ENCODE results near the gene KPNA1. TPM values are rescaled to one million over a fixed set of nuclear protein-coding genes. Genes with fewer than 3 reads are reported as not detected.

Gene KPNA1
- total RNA-seq, 2 donors from 2014 or later, result 40.3 to 89.5 TPM

GRCh38 chr3:122391681-122392446, 122.9 kb downstream of the KPNA1 start:
- ATAC-seq (no peak), DNase-seq (ENCODE audit: low spot score in 2 of 2) (no peak)
- Mint-ChIP-seq H3K27ac (no peak overlapping the region), H3K36me3 (peaks cover 0 to 34% of the 10 kb centered on the region in 2 donors), H3K9me3 (no peaks in the 10 kb centered on the region)

DNA sequence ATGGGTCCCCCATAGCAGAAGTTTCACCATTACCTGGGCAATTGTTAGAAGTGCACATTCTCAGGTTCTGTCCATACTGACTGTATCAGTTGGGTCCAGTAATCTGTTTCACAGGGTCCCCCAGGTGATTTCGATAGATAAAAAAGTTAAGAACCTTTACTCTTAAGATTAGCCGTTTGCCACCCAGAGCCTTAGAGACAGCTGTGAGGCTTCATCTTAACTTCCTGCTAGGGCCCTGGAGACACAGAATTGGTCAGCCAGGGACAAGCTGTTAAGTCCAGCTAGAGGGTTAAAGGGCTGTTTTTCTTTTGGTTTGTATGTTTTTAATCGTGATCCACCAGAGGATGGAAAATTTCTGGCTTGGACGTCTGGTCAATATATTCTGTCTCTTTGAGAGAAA, 124.1 kb downstream of the KPNA1 start:
- DNase-seq (ENCODE audit: low spot score in 2 of 2) (no peak), ATAC-seq (no peak)
- peaks cover 0 to 44% of the 10 kb centered on the region in 2 donors for H3K36me3 Mint-ChIP-seq
- no peak overlapping the region for H3K27ac Mint-ChIP-seq
- H3K9me3 Mint-ChIP-seq, result no peaks in the 10 kb centered on the region

DNA sequence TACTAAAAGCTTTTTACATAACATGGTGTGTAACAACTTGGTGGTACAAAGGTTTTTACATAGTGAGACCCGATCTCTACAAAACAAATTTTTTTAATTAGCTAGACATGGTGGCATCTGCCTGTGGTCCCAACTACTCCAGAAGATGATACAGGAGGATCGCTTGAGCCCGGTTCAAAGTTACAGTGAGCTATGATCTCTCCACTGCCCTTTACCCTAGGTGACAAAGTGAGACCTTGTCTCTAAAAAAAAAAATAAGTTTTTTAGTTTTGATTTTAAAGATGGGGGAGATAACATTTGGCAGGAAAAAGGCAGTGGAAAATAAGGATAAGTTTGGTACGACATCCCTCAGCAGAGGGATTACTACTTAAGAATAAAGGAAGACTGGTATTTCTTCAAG, 124.8 kb downstream of the KPNA1 start:
- peaks cover 0 to 42% of the 10 kb centered on the region in 2 donors for H3K36me3 Mint-ChIP-seq
- no peak for DNase-seq (ENCODE audit: low spot score in 2 of 2)
- H3K9me3 Mint-ChIP-seq, result no peaks in the 10 kb centered on the region
- ATAC-seq, result no peak
- H3K27ac Mint-ChIP-seq, result no peak overlapping the region

GRCh38 chr3:122389197-122389596, 125.5 kb downstream of the KPNA1 start:
- Mint-ChIP-seq H3K36me3 (peaks cover 0 to 39% of the 10 kb centered on the region in 2 donors), H3K9me3 (no peaks in the 10 kb centered on the region), H3K27ac (no peak overlapping the region)
- no peak for DNase-seq (ENCODE audit: low spot score in 2 of 2)
- ATAC-seq, result no peak

DNA sequence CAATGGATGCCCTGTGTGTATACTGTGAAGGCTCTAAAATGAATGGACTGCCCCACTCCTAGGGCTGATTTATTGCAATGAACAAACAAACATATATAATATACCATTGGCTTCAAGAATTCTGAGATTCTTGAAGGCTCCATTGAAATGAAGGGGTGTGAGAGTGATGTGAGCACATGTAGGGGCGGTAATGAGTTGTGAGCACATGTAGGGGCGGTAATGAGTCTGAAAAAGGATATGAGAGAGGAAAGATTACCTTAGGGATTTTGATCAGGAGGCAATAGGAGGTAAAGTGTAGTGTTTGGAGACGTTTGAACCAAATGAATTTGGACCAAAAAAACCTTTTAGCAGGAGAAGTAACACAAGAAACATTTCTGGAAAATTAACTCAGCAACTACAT, 127.0 kb downstream of the KPNA1 start:
- no peaks in the 10 kb centered on the region for H3K9me3 Mint-ChIP-seq
- DNase-seq (ENCODE audit: low spot score in 2 of 2), result no peak
- ATAC-seq, result no peak
- peak overlapping the region in 1 of 2 donors; percentile 2 for H3K27ac Mint-ChIP-seq
- H3K36me3 Mint-ChIP-seq, result peaks cover 11 to 36% of the 10 kb centered on the region in 2 donors

GRCh38 chr3:122383771-122384697, 130.7 kb downstream of the KPNA1 start, which contains the start of gene FAM162A:
FAM162A (plus strand) TSS chr3:122384182; CDS start chr3:122384266, 84 bp downstream.
- Mint-ChIP-seq H3K9me3 (no peaks in the 10 kb centered on the region), H3K36me3 (peaks cover 14 to 45% of the 10 kb centered on the region in 2 donors), H3K27ac (peak within 1 kb of the TSS; percentile 92 to 98)
- ATAC-seq (peak; percentile 95 to 96), DNase-seq (ENCODE audit: low spot score in 2 of 2) (peak; percentile 92 to 96)

GRCh38 chr3:122382888-122383666, 131.7 kb downstream of the KPNA1 start, which contains the start of gene MIX23:
MIX23 (minus strand) TSS chr3:122383231; CDS start chr3:122383224, 7 bp downstream.
- Mint-ChIP-seq H3K27ac (peak within 1 kb of the TSS; percentile 92 to 98), H3K36me3 (peaks cover 14 to 41% of the 10 kb centered on the region in 2 donors), H3K9me3 (no peaks in the 10 kb centered on the region)
- peak; percentile 50 to 55 for ATAC-seq
- DNase-seq (ENCODE audit: low spot score in 2 of 2), result peak; percentile 84 to 85

DNA sequence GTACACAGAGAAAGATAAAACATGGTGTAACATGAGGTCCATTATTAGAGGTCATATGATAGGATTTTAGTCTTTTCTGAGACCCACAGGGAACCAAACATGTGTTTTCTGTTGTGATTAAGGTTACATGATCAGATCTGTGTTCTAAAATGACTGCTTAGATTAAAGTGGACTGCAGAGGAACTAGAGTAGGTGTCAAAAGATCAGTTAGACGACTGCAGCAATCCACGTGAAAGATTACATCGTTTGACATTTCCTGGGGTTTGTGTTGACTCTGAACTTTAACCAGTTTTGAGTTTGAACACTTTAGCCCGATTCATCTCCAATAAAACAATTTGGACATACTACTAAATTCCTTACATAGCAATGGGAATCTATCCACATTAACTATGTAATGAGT, 136.8 kb downstream of the KPNA1 start:
- DNase-seq (ENCODE audit: low spot score in 2 of 2), result no peak
- ATAC-seq, result peak in 1 of 2 donors; percentile 57
- Mint-ChIP-seq H3K36me3 (peaks cover 6 to 39% of the 10 kb centered on the region in 2 donors), H3K9me3 (no peaks in the 10 kb centered on the region), H3K27ac (peak overlapping the region; percentile 45 to 73)

DNA sequence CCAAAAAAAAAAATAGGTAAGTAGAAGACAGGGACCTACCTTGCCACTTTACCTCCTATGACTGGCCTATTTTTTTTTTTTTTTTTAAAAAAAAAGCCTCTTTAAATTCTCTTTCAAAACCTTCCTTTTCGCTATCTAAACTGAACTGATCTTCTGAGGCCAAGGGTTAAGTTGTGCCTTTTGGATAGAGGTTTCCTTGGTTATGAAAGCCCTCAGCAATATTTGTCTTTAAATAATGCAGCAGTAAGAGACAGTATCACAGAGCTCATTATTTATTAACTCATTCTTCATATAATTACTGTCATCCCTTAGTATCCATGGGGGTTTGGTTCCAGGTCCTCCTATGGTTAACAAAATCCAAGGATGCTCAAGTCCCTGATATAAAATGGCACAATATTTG, 140.7 kb downstream of the KPNA1 start:
- Mint-ChIP-seq H3K36me3 (peaks cover 9 to 27% of the 10 kb centered on the region in 2 donors), H3K27ac (no peak overlapping the region), H3K9me3 (no peaks in the 10 kb centered on the region)
- ATAC-seq (no peak), DNase-seq (ENCODE audit: low spot score in 2 of 2) (no peak)

Other genes starting within 250 kb of the KPNA1 start
- not detected for gene CSTA, start 189.7 kb downstream of the KPNA1 start, total RNA-seq
- gene MIX23, start 131.7 kb downstream of the KPNA1 start, total RNA-seq, result 10 to 100 TPM; 52.0 to 99.6 TPM
- 100 to 1,000 TPM in 1 of 2 donors, 10 to 100 TPM in 1; 51.2 to 194 TPM for gene FAM162A, start 130.8 kb downstream of the KPNA1 start, total RNA-seq
- 1 to 10 TPM; 2.3 to 3.1 TPM for gene WDR5B, start 98.9 kb downstream of the KPNA1 start, total RNA-seq
- 10 to 100 TPM; 26.9 to 70.1 TPM for gene PARP9, start 49.4 kb upstream of the KPNA1 start, total RNA-seq
- 10 to 100 TPM; 30.4 to 65.2 TPM for gene DTX3L, start 49.4 kb upstream of the KPNA1 start, total RNA-seq
- gene PARP15, start 62.7 kb upstream of the KPNA1 start, total RNA-seq, result 10 to 100 TPM; 13.8 to 23.5 TPM
- 10 to 100 TPM; 56.0 to 69.3 TPM for gene PARP14, start 165.9 kb upstream of the KPNA1 start, total RNA-seq

All from activated naive CD4-positive, alpha-beta T cell treated with anti-CD3 and anti-CD28 coated beads, Interleukin-2, amount 50 U/mL, for 72 hours (primary cell).